PC-9 (cell line): ENCODE results near the gene LYPD6B. TPM values are rescaled to one million over a fixed set of nuclear protein-coding genes. Genes with fewer than 3 reads are reported as not detected.
A peak's percentile ranks its signal among the peaks of the same experiment; 100 is the strongest.

ENCODE experiments used
- BruUV-seq: library from RNA; stranded (reverse); fragments of 400-500 nt; replicated peaks from 2 replicates; lab custom pipeline; 2021; lab: Mats Ljungman, UMichigan
- CTCF ChIA-PET: fragments of 300-600 bp; sonication (Branson Sonifier 250); formaldehyde crosslinking; loops from one replicate; lab custom pipeline; 2022; ENCODE audit warnings: antibody characterized with exemption; lab: Charles Lee
- POLR2A ChIA-PET: fragments of 300-600 bp; sonication (Branson Sonifier 250); formaldehyde crosslinking; loops from one replicate; lab custom pipeline; 2022; ENCODE audit warnings: antibody characterized with exemption; ENCODE audit not compliant: unreplicated experiment; lab: Charles Lee
- DNase-seq, 2 experiments: peaks; one replicate each; pipeline versions ENCODE4 v3.0.0 to v3.0.0-alpha.2; 2015 to 2022; ENCODE audit warnings: mixed read lengths in 1 of 2
- H2AFZ ChIP-seq: fragments of 200-600 bp; sonication (generic); 2 replicates; pipeline ENCODE4 v1.8.1; 2017; ENCODE audit warnings: antibody characterized with exemption
- H3F3A ChIP-seq: fragments of 200-600 bp; sonication (generic); 2 replicates; pipeline ENCODE4 v1.8.1; 2017; ENCODE audit warnings: antibody characterized with exemption, mild to moderate bottlenecking, low read depth; ENCODE audit not compliant: insufficient read depth
- H3K27ac ChIP-seq: fragments of 200-600 bp; sonication (generic); 2 replicates; pipeline ENCODE4 v1.6.1; 2016; ENCODE audit warnings: mixed run types
- H3K27me3 ChIP-seq: fragments of 200-600 bp; sonication (generic); 2 replicates; pipeline ENCODE4 v1.6.1; 2016; ENCODE audit warnings: low read depth, mixed run types; ENCODE audit not compliant: insufficient read depth
- H3K36me3 ChIP-seq: fragments of 200-600 bp; sonication (generic); 2 replicates; pipeline ENCODE4 v1.6.1; 2016; ENCODE audit warnings: low read depth, mixed run types
- H3K4me1 ChIP-seq: fragments of 200-600 bp; sonication (generic); replicated peaks from 2 replicates; pipeline ENCODE4 v1.6.1; 2016; ENCODE audit warnings: mixed run types; ENCODE audit not compliant: insufficient read depth
- H3K4me2 ChIP-seq: fragments of 200-600 bp; sonication (generic); 2 replicates; pipeline ENCODE4 v1.6.1; 2017; ENCODE audit warnings: mixed run types
- H3K4me3 ChIP-seq: fragments of 200-600 bp; sonication (generic); 2 replicates; pipeline ENCODE4 v1.6.1; 2016; ENCODE audit warnings: mixed run types
- H3K79me2 ChIP-seq: fragments of 200-600 bp; sonication (generic); 2 replicates; pipeline ENCODE4 v1.6.1; 2017; ENCODE audit warnings: low read depth, mixed run types
- H3K9me2 ChIP-seq: fragments of 200-600 bp; sonication (generic); 2 replicates; pipeline ENCODE4 v1.8.1; 2017; ENCODE audit warnings: mild to moderate bottlenecking; ENCODE audit not compliant: insufficient read depth
- H3K9me3 ChIP-seq: fragments of 200-600 bp; sonication (generic); 2 replicates; pipeline ENCODE4 v1.8.1; 2016; ENCODE audit warnings: low read depth; ENCODE audit not compliant: insufficient read depth
- H4K20me1 ChIP-seq: fragments of 200-600 bp; sonication (generic); 2 replicates; pipeline ENCODE4 v1.8.1; 2017; ENCODE audit not compliant: insufficient read depth
- CTCF ChIP-seq: fragments of 200-600 bp; sonication (generic); conservative IDR thresholded peaks from 2 replicates; pipeline ENCODE4 v1.6.1; 2017; ENCODE audit warnings: mixed run types, antibody characterized with exemption, mild to moderate bottlenecking, moderate library complexity
- EZH2 ChIP-seq: fragments of 200-600 bp; sonication (generic); IDR thresholded peaks from 2 replicates; pipeline ENCODE4 v1.8.0; 2017; ENCODE audit warnings: antibody characterized with exemption, low read depth
- intact Hi-C: fragments of 100-400 bp; cut with micrococcal nuclease; formaldehyde crosslinking; loops from one replicate; pipeline ENCODE4 v1.10.0; 2022; ENCODE audit not compliant: unreplicated experiment
- total RNA-seq: library from RNA; stranded (reverse); gene quantifications from 2 replicates; pipeline ENCODE4 v1.2.3, GENCODE V29; 2021

The LYPD6B gene
- total RNA-seq, 1 experiment from 2014 or later: 10.0 TPM

- H3K27ac ChIP-seq: no peak overlapping the region
- TF ChIP-seq CTCF (no peak), EZH2 (no peak)
- H2AFZ ChIP-seq: no peak overlapping the region
- CTCF ChIA-PET: no interaction called here
- peaks cover 12% of the 10 kb centered on the region for H3K4me1 ChIP-seq
- H4K20me1 ChIP-seq: no peaks in the 10 kb centered on the region
- no peaks in the 10 kb centered on the region for H3K27me3 ChIP-seq
- H3K79me2 ChIP-seq: peaks cover 9% of the 10 kb centered on the region
- 0 out of 2 replicates have a peak, but pooled peaks cover 10% of the 10 kb centered on the region for H3K36me3 ChIP-seq
- DNase-seq: no peak
- H3F3A ChIP-seq: no peaks in the 10 kb centered on the region; the same call in 1 of the 2 replicates
- no peak overlapping the region for H3K4me2 ChIP-seq
- no peaks in the 10 kb centered on the region for H3K9me3 ChIP-seq
- no TSS peak for BruUV-seq
- no peaks in the 10 kb centered on the region for H3K9me2 ChIP-seq
- POLR2A ChIA-PET: no interaction called here
- intact Hi-C loops: no loop called here
- no peak overlapping the region for H3K4me3 ChIP-seq
These were observed 55.9 kb downstream of the LYPD6B start for GRCh38 chr2:149094217-149095015.

GRCh38 chr2:149098701-149099100 lies 60.2 kb downstream of the LYPD6B start:
- Histone ChIP-seq H4K20me1 (no peaks in the 10 kb centered on the region), H3K9me2 (no peaks in the 10 kb centered on the region), H3K4me1 (peaks cover 12% of the 10 kb centered on the region), H3K4me3 (no peak overlapping the region), H3K9me3 (no peaks in the 10 kb centered on the region), H3K4me2 (no peak overlapping the region), H3K27ac (peak overlapping the region; percentile 70; the same call in 1 of the 2 replicates), H3K36me3 (0 out of 2 replicates have a peak, but pooled peaks cover 12% of the 10 kb centered on the region), H3F3A (no peaks in the 10 kb centered on the region; the same call in 1 of the 2 replicates), H3K79me2 (peaks cover 12% of the 10 kb centered on the region), H2AFZ (no peak overlapping the region), H3K27me3 (no peaks in the 10 kb centered on the region)
- CTCF ChIA-PET: interaction anchor here (0.7 kb wide), 1 partner anchor 71 kb away, joined by 3 read pairs; no protein-coding TSS in a partner anchor
- peak in 1 of 2 experiments; percentile 87 for DNase-seq
- intact Hi-C loops: no loop called here
- POLR2A ChIA-PET: interaction anchor here (0.6 kb wide), 1 partner anchor 293 kb away, joined by 4 read pairs; no protein-coding TSS in a partner anchor
- TF ChIP-seq CTCF (no peak), EZH2 (no peak)
- no TSS peak for BruUV-seq

DNA sequence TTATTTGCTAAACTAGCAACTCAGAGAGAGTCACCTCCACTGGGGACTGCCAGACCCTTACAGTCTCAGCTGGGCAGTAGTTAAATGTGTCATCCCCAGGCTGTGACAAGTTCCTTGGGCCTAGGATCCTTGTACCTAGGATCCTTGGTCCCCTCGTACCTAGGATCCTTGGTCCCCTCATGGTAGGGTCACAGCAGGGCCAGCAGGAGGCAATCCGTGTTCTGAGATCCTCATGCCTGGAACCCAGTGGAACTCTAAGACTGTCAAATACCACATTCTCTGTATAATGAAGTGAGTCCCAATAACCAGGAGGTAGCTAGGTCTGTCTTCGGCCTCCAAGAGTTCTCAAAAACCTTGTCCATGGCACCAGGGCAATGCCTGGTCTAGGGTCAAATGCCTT lies 60.8 kb downstream of the LYPD6B start:
- Histone ChIP-seq H3K27ac (0 out of 2 replicates have a peak overlapping the region, but pooled peaks have one; percentile 70), H3K9me3 (no peaks in the 10 kb centered on the region), H3K27me3 (no peaks in the 10 kb centered on the region), H3K4me1 (peaks cover 12% of the 10 kb centered on the region), H3K4me2 (no peak overlapping the region), H3K9me2 (no peaks in the 10 kb centered on the region), H3K36me3 (0 out of 2 replicates have a peak, but pooled peaks cover 12% of the 10 kb centered on the region), H4K20me1 (no peaks in the 10 kb centered on the region), H2AFZ (no peak overlapping the region), H3K4me3 (no peak overlapping the region), H3K79me2 (peaks cover 12% of the 10 kb centered on the region), H3F3A (no peaks in the 10 kb centered on the region; the same call in 1 of the 2 replicates)
- DNase-seq: no peak
- CTCF ChIA-PET: interaction anchor here (0.7 kb wide), 1 partner anchor 70 kb away, joined by 3 read pairs; no protein-coding TSS in a partner anchor
- intact Hi-C loops: no loop called here
- BruUV-seq: no TSS peak
- POLR2A ChIA-PET: no interaction called here
- no peak for TF ChIP-seq CTCF
- TF ChIP-seq EZH2: no peak
